ENCODE data around the gene RTN3.
A peak's percentile ranks its signal among the peaks of the same experiment; 100 is the strongest.
"Not testable (repeated sequence)": the region's sequence is repeated elsewhere in the genome, so short reads cannot be mapped to it uniquely, and the experiment has no call there.

RTN3 gene

DNA sequence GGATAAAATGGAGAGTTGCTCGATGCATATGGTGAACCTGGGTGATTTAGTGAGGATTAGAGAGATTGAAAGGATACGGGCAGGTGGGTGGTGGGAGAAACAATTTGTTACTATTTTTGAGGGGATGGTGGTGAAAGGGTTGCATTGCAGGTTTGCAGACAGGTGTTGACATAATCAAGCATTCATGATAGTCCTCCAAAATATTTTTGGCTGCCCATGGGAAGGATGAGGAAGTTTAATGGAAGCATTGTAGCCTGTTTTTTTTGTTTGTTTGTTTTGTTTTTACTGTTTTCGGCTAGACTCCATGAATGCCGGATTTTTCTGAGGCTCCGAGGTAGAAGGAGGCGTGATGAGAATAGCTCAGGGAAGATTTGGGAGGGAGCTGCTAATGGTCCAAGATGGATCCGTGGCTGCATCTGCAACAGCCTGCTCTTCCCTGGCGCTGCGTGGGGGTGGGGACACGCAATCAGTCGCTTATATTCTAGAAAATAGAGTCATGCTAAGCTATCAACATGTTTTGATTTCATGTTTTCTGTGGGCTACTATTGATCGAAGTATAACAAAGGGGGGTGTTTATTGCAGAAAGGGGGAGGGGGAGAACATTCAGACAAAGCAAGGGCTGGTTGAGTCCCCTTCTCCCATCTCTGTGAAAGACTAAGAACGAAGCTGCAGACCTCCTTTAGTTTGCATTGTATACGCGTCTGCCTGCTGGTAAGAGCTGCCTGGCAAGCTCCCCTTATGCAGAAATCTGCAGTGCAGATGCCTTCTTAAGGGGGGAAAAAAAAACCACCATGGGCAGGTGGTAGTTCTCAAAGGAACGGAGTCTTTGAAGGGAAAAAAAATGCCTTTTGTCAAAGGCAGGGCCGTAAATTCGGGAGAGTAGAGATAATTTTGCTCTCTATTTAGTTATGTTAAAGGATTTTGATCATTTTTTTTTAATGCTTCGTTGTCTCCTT is 1.0 kb downstream of the RTN3 start:
- TF ChIP-seq, protein P1, sequence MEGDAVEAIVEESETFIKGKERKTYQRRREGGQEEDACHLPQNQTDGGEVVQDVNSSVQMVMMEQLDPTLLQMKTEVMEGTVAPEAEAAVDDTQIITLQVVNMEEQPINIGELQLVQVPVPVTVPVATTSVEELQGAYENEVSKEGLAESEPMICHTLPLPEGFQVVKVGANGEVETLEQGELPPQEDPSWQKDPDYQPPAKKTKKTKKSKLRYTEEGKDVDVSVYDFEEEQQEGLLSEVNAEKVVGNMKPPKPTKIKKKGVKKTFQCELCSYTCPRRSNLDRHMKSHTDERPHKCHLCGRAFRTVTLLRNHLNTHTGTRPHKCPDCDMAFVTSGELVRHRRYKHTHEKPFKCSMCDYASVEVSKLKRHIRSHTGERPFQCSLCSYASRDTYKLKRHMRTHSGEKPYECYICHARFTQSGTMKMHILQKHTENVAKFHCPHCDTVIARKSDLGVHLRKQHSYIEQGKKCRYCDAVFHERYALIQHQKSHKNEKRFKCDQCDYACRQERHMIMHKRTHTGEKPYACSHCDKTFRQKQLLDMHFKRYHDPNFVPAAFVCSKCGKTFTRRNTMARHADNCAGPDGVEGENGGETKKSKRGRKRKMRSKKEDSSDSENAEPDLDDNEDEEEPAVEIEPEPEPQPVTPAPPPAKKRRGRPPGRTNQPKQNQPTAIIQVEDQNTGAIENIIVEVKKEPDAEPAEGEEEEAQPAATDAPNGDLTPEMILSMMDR (IDR thresholded peaks at IDR 0.05; ENCODE audit: insufficient read depth, low read depth, low read length, missing control alignments): peak; percentile 40
- peak overlapping the region; percentile 84 for H3K4me3 ChIP-seq (ENCODE audit: low read length)
- DNase-seq (ENCODE audit: low read depth): peak; percentile 36

DNA sequence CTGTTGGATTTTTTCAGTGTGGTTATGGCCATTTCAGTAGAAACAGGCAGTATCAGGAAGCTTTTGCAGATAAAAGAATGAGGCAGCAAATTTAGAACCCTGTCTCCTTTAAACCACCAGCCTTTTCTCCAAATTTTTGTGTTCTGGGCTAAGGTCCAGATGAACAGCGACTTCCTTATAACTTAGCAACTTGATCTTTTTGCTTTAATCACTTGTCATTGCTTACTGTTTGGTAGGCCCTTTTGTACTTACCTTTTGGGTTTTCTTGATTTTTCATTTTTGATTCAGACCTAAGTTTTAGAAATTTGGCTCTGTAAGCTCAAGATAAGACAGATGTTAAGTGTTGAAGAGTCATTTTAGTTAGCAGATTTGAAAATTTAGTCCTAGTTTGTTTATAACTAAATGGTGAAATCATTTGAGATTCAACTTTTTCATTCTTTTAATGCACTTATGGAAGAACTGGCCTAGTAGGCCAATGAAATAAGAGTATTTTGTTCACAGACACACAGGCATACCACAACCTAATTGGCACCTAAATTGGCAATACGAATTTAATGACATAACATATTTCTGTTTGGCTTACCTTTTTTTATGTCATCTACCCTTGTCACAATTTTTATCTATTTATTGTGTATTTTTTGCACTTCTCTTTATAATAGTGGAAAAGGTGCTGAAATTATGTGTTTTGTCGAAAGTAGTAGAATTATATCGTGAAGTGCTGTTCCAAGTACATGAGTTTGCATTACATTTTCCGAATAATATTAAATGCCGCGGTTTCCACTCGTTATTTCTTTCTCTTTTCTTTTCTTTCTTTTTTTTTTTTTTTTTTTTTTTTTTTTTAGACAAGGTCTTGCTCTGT is 2.1 kb downstream of the RTN3 start:
- TF ChIP-seq, protein P1 (IDR thresholded peaks at IDR 0.05; ENCODE audit: insufficient read depth, low read depth, low read length, missing control alignments): no peak
- H3K4me3 ChIP-seq (ENCODE audit: low read length): peak overlapping the region; percentile 84
- DNase-seq (ENCODE audit: low read depth): no peak

DNA sequence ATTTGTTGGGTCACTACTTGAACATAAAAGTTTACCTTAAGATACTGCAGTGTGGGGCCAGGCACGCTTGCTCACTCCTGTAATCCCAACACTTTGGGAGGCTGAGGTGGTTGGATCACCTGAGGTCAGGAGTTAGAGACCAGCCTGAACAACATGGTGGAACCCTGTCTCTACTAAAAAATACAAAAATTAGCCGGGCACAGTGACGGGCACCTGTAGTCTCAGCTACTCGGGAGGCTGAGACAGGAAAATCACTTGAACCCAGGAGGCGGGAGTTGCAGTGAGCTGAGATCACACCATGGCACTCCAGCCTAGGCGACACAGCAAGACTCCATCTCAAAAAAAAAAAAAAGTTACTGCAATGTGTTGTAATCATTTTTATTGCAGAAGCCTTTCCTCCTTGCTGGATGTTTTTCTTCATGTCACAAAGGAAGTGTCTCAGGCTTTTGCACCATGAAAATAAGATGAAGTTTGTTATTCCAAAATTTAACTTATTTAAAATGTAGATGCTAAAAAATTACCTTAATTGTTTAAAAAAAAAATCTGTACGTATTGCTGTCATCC is 3.9 kb downstream of the RTN3 start:
- H3K4me3 ChIP-seq (ENCODE audit: low read length); DNase-seq (ENCODE audit: low read depth): not testable (repeated sequence)

DNA sequence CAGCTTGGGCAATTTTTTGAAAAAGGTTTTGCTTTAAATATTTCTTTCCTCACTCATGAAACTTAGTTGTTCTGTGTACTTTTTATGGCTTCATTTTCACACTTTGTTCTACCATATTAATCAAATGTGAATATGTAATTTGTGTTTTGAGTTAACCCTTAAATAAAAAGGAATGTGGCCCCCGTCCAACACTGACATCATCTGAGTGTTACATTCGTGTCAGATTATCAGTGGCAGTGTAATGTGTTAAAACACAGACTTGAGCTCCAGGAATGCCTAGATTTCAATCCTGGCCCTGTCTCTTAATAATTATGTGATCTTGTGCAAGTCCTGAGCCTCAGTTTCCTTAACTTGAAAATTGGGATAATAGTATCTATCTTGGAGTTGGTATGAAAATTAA is 5.6 kb downstream of the RTN3 start:
- TF ChIP-seq, protein P1 (IDR thresholded peaks at IDR 0.05; ENCODE audit: insufficient read depth, low read depth, low read length, missing control alignments): no peak
- no peak for DNase-seq (ENCODE audit: low read depth)
- no peak overlapping the region for H3K4me3 ChIP-seq (ENCODE audit: low read length)

DNA sequence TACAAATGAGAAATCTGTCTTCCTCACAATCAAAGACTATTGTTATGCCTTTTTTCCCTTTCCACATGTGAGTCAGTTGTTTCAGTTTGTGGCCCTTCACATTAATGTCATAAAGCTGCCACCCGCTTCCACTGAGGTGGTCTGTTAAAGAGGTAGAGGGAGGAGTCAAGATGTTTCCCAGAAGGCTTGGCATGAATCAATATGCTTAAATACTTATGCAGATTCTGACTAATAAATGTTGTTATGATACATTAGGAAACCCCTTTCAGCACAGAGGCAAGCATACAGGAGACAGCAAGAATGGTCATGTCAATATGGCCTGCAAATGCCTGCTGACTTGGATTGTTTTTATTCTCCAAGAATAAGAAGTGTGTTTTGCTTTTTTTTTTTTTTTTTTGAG is 6.5 kb downstream of the RTN3 start:
- DNase-seq (ENCODE audit: low read depth): peak; percentile 73
- TF ChIP-seq, protein P1 (IDR thresholded peaks at IDR 0.05; ENCODE audit: insufficient read depth, low read depth, low read length, missing control alignments): no peak

DNA sequence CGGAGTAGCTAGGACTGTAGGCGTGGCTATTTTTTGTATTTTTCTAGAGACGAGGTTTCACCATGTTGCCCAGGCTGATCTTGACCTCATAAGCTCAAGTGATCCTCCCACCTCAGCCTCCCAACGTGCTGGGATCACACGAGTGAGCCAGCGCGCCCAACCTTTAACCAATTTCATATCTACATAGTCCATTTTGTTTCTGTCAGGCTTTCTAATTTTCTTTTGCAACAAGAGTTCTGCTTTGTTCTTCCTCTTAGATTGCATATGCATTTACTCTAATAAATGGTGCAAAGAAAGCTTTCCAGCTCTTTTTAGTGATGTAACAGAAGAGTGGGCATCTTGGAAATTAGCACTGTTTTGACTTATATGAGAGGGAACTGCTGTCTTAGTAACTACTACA is 13.3 kb downstream of the RTN3 start:
- DNase-seq (ENCODE audit: low read depth): no peak
- no peak overlapping the region for H3K4me3 ChIP-seq (ENCODE audit: low read length)
- TF ChIP-seq, protein P1 (IDR thresholded peaks at IDR 0.05; ENCODE audit: insufficient read depth, low read depth, low read length, missing control alignments): no peak

More for the DNA sequence above, 6.5 kb downstream of the RTN3 start:
- no peak overlapping the region for H3K4me3 ChIP-seq (ENCODE audit: low read length)

Measured in epithelial cell of esophagus (primary cell).